Erythroblast (primary cell): ENCODE data around the gene LYZL4.

Experiments used
- GATA1 ChIP-seq: IDR thresholded peaks from 2 replicates; pipeline ENCODE4 v1.6.1; 2011; ENCODE audit warnings: low read depth, mild to moderate bottlenecking, control low read depth, low read length, moderate library complexity
- POLR2A ChIP-seq: IDR thresholded peaks from 2 replicates; pipeline ENCODE4 v1.6.1; 2011; ENCODE audit warnings: mild to moderate bottlenecking, low read length

- TF ChIP-seq POLR2A = no peak
- no peak for TF ChIP-seq GATA1
These were observed 6.7 kb downstream of the LYZL4 start for GRCh38 chr3:42403737-42404136.
